Measurements from ENCODE around the gene ATP2B2. TPM values are rescaled to one million over a fixed set of nuclear protein-coding genes. Genes with fewer than 3 reads are reported as not detected.

The ATP2B2 gene
- total RNA-seq, 2 experiments from 2014 or later = not detected

GRCh38 chr3:10507331-10507730, 1.9 kb upstream of the ATP2B2 start:
- no peak for DNase-seq
- no peak for ATAC-seq
- CTCF ChIA-PET = no interaction called here
- POLR2A ChIA-PET = no interaction called here
- Mint-ChIP-seq H3K4me1 (ENCODE audit: low read depth) (no peaks in the 10 kb centered on the region), H3K4me3 (no peak overlapping the region), H3K27me3 (ENCODE audit: low read depth) (peaks cover 16% of the 10 kb centered on the region), H3K9me3 (ENCODE audit: insufficient read depth) (no peaks in the 10 kb centered on the region), H3K27ac (no peak overlapping the region), H3K36me3 (ENCODE audit: low read depth) (no peaks in the 10 kb centered on the region)

- ATAC-seq = no peak
- no peak for DNase-seq
- H3K9me3 Mint-ChIP-seq (ENCODE audit: insufficient read depth) = no peaks in the 10 kb centered on the region
- no peaks in the 10 kb centered on the region for H3K36me3 Mint-ChIP-seq (ENCODE audit: low read depth)
- H3K4me1 Mint-ChIP-seq (ENCODE audit: low read depth) = no peaks in the 10 kb centered on the region
- H3K4me3 Mint-ChIP-seq = no peak overlapping the region
- POLR2A ChIA-PET = no interaction called here
- peaks cover 16% of the 10 kb centered on the region for H3K27me3 Mint-ChIP-seq (ENCODE audit: low read depth)
- CTCF ChIA-PET = no interaction called here
- H3K27ac Mint-ChIP-seq = no peak overlapping the region
Observed at GRCh38 chr3:10506696-10507095, 1.3 kb upstream of the ATP2B2 start.

GRCh38 chr3:10505791-10506585, 602 bp upstream of the ATP2B2 start:
- Mint-ChIP-seq H3K9me3 (ENCODE audit: insufficient read depth) (no peaks in the 10 kb centered on the region), H3K27ac (no peak overlapping the region), H3K4me1 (ENCODE audit: low read depth) (no peaks in the 10 kb centered on the region), H3K36me3 (ENCODE audit: low read depth) (no peaks in the 10 kb centered on the region), H3K4me3 (no peak overlapping the region), H3K27me3 (ENCODE audit: low read depth) (peaks cover 16% of the 10 kb centered on the region)
- POLR2A ChIA-PET = no interaction called here
- DNase-seq = no peak
- CTCF ChIA-PET = no interaction called here
- ATAC-seq = no peak

GRCh38 chr3:10504171-10505049, 976 bp downstream of the ATP2B2 start:
- ATAC-seq (no peak), DNase-seq (no peak)
- Mint-ChIP-seq H3K4me1 (ENCODE audit: low read depth) (no peaks in the 10 kb centered on the region), H3K36me3 (ENCODE audit: low read depth) (no peaks in the 10 kb centered on the region), H3K27ac (no peak overlapping the region), H3K9me3 (ENCODE audit: insufficient read depth) (no peaks in the 10 kb centered on the region), H3K4me3 (no peak overlapping the region), H3K27me3 (ENCODE audit: low read depth) (peaks cover 16% of the 10 kb centered on the region)
- ChIA-PET CTCF (no interaction called here), POLR2A (no interaction called here)

GRCh38 chr3:10503217-10503796, 2.1 kb downstream of the ATP2B2 start:
- Mint-ChIP-seq H3K4me3 (no peak overlapping the region), H3K36me3 (ENCODE audit: low read depth) (no peaks in the 10 kb centered on the region), H3K27ac (no peak overlapping the region), H3K27me3 (ENCODE audit: low read depth) (peaks cover 16% of the 10 kb centered on the region), H3K9me3 (ENCODE audit: insufficient read depth) (no peaks in the 10 kb centered on the region), H3K4me1 (ENCODE audit: low read depth) (no peaks in the 10 kb centered on the region)
- DNase-seq (no peak), ATAC-seq (no peak)
- ChIA-PET POLR2A (no interaction called here), CTCF (no interaction called here)

- Mint-ChIP-seq H3K27me3 (ENCODE audit: low read depth) (peaks cover 16% of the 10 kb centered on the region), H3K36me3 (ENCODE audit: low read depth) (no peaks in the 10 kb centered on the region), H3K27ac (no peak overlapping the region), H3K4me1 (ENCODE audit: low read depth) (no peaks in the 10 kb centered on the region), H3K9me3 (ENCODE audit: insufficient read depth) (no peaks in the 10 kb centered on the region), H3K4me3 (no peak overlapping the region)
- DNase-seq (no peak), ATAC-seq (no peak)
- CTCF ChIA-PET = no interaction called here
- POLR2A ChIA-PET = no interaction called here
Observed at GRCh38 chr3:10502185-10502880, 3.1 kb downstream of the ATP2B2 start.

- no peaks in the 10 kb centered on the region for H3K36me3 Mint-ChIP-seq (ENCODE audit: low read depth)
- POLR2A ChIA-PET = no interaction called here
- ATAC-seq (no peak), DNase-seq (no peak)
- CTCF ChIA-PET = no interaction called here
- no peaks in the 10 kb centered on the region for H3K4me1 Mint-ChIP-seq (ENCODE audit: low read depth)
- H3K9me3 Mint-ChIP-seq (ENCODE audit: insufficient read depth) = no peaks in the 10 kb centered on the region
- no peak overlapping the region for H3K4me3 Mint-ChIP-seq
- H3K27me3 Mint-ChIP-seq (ENCODE audit: low read depth) = peaks cover 16% of the 10 kb centered on the region
- H3K27ac Mint-ChIP-seq = no peak overlapping the region
Observed at GRCh38 chr3:10501664-10502052, 3.7 kb downstream of the ATP2B2 start.

- Mint-ChIP-seq H3K9me3 (ENCODE audit: insufficient read depth) (no peaks in the 10 kb centered on the region), H3K36me3 (ENCODE audit: low read depth) (no peaks in the 10 kb centered on the region), H3K4me3 (no peak overlapping the region), H3K27ac (no peak overlapping the region), H3K4me1 (ENCODE audit: low read depth) (no peaks in the 10 kb centered on the region), H3K27me3 (ENCODE audit: low read depth) (peaks cover 16% of the 10 kb centered on the region)
- ATAC-seq (no peak), DNase-seq (no peak)
- CTCF ChIA-PET = no interaction called here
- POLR2A ChIA-PET = no interaction called here
Observed at GRCh38 chr3:10500717-10501663, 4.4 kb downstream of the ATP2B2 start.

GRCh38 chr3:10498271-10498670, 7.1 kb downstream of the ATP2B2 start:
- CTCF ChIA-PET = no interaction called here
- H3K4me1 Mint-ChIP-seq (ENCODE audit: low read depth) = no peaks in the 10 kb centered on the region
- H3K27me3 Mint-ChIP-seq (ENCODE audit: low read depth) = no peaks in the 10 kb centered on the region
- H3K36me3 Mint-ChIP-seq (ENCODE audit: low read depth) = no peaks in the 10 kb centered on the region
- H3K27ac Mint-ChIP-seq = no peak overlapping the region
- DNase-seq (no peak), ATAC-seq (no peak)
- H3K9me3 Mint-ChIP-seq (ENCODE audit: insufficient read depth) = no peaks in the 10 kb centered on the region
- H3K4me3 Mint-ChIP-seq = no peak overlapping the region
- POLR2A ChIA-PET = no interaction called here

GRCh38 chr3:10497439-10497838, 7.9 kb downstream of the ATP2B2 start:
- Mint-ChIP-seq H3K27ac (no peak overlapping the region), H3K9me3 (ENCODE audit: insufficient read depth) (no peaks in the 10 kb centered on the region), H3K36me3 (ENCODE audit: low read depth) (no peaks in the 10 kb centered on the region), H3K4me3 (no peak overlapping the region), H3K27me3 (ENCODE audit: low read depth) (no peaks in the 10 kb centered on the region), H3K4me1 (ENCODE audit: low read depth) (no peaks in the 10 kb centered on the region)
- no peak for DNase-seq
- ChIA-PET POLR2A (no interaction called here), CTCF (no interaction called here)
- no peak for ATAC-seq

GRCh38 chr3:10496121-10496863, 9.1 kb downstream of the ATP2B2 start:
- DNase-seq = no peak
- Mint-ChIP-seq H3K27me3 (ENCODE audit: low read depth) (no peaks in the 10 kb centered on the region), H3K4me3 (no peak overlapping the region), H3K36me3 (ENCODE audit: low read depth) (no peaks in the 10 kb centered on the region), H3K4me1 (ENCODE audit: low read depth) (no peaks in the 10 kb centered on the region), H3K27ac (no peak overlapping the region), H3K9me3 (ENCODE audit: insufficient read depth) (no peaks in the 10 kb centered on the region)
- ATAC-seq = no peak
- ChIA-PET POLR2A (no interaction called here), CTCF (interaction anchor here (0.8 to 1.3 kb wide), 2 partner anchors 242 to 287 kb away, joined by 3 to 4 read pairs; no protein-coding TSS in a partner anchor)

Data from activated CD8-positive, alpha-beta T cell treated with anti-CD3 and anti-CD28 coated beads, Interleukin-2, amount 10 ng/mL, durations not matched to agents 7 days and 5 days (primary cell).